Activated CD4-positive, alpha-beta T cell treated with anti-CD3 and anti-CD28 coated beads, Interleukin-2, amount 10 ng/mL, durations not matched to agents 24 days and 14 days (primary cell): ENCODE results near the gene HEXD. TPM values are rescaled to one million over a fixed set of nuclear protein-coding genes. Genes with fewer than 3 reads are reported as not detected.

ENCODE experiments used
- DNase-seq: peaks from one replicate; pipeline ENCODE4 v3.0.0; 2022
- H3K27ac Mint-ChIP-seq: one replicate; pipeline ENCODE4 v1.8.0; 2022; ENCODE audit warnings: mild to moderate bottlenecking, mixed read lengths
- H3K27me3 Mint-ChIP-seq: one replicate; pipeline ENCODE4 v1.8.0; 2022; ENCODE audit warnings: mixed read lengths
- H3K36me3 Mint-ChIP-seq: one replicate; pipeline ENCODE4 v1.8.0; 2022; ENCODE audit warnings: low read depth, mild to moderate bottlenecking, mixed read lengths
- H3K4me1 Mint-ChIP-seq: one replicate; pipeline ENCODE4 v1.8.0; 2021; ENCODE audit warnings: mixed read lengths
- H3K4me3 Mint-ChIP-seq: one replicate; pipeline ENCODE4 v1.8.0; 2022; ENCODE audit warnings: mild to moderate bottlenecking, moderate library complexity, mixed read lengths
- H3K9me3 Mint-ChIP-seq: one replicate; pipeline ENCODE4 v1.8.0; 2021; ENCODE audit warnings: mixed read lengths
- intact Hi-C: fragments of 100-400 bp; cut with micrococcal nuclease; formaldehyde crosslinking; loops from one replicate; pipeline ENCODE4 v1.15.1; 2023
- total RNA-seq: library from RNA; stranded (reverse); gene quantifications from 2 replicates; pipeline ENCODE4 v1.2.3, GENCODE V29; 2022

The HEXD gene
- total RNA-seq, 1 donor from 2014 or later, result 36.0 TPM

DNA sequence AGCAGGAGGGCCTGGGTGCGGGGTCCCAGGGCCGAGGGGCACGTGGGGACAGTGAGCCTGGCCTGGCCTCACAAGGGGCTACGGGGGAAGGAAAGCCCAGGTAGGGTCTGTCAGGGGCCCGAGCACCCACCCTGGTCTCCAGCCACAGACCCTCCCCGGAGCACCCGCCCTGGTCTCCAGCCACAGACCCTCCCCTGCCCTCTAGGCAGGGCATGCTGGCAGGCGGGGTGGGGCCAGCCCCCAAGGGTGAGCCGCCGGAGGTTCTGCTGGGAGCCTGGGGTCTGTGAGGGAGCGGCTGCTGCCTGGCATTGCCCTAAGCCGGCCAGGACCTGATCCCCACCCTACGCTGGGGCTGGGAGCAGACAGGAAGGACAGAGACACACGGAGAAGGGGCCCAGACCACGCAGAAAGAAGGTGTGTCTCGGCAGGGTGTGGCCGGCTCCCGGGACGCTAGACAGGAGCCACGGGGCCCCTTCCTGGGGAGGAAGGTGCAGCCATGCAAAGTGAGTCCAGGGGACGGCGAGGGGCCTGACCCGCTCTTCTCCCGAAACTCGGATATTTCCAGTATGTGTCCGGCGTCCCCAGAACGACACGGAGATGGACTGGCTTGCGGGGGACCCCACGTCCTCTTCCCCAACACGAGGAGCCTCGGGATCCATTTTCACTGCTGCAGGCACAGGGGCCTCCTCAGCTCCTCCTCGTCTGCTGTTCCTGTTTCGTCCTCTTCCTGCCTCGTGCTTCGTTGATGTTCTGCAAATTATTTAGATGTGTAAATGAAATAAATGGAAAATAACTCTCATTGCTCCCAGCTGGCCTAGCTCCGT, 31.1 kb upstream of the HEXD start:
- Mint-ChIP-seq H3K27me3 (peaks cover 2% of the 10 kb centered on the region), H3K36me3 (no peaks in the 10 kb centered on the region), H3K4me1 (peaks cover 4% of the 10 kb centered on the region), H3K9me3 (no peaks in the 10 kb centered on the region), H3K4me3 (no peak overlapping the region), H3K27ac (no peak overlapping the region)
- DNase-seq, result no peak
- intact Hi-C loops, result no loop called here

DNA sequence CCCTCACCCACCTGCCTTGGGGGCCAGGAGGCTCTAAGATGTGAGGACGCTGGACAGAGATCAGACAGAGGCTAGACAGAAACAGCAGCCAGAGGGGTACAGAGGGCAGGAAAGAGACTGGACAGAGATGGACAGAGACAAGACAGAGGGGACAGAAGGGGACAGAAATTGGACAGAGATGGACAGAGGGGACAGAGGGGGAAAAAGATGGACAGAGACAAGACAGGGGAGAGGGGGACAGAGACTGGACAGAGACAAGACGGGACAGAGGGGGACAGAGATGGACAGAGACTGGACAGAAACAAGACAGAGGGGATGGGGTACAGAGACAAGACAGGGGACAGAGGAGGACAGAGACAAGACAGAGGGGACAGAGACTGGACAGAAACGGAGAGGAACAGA, 30.4 kb upstream of the HEXD start:
- no peak for DNase-seq
- Mint-ChIP-seq H3K27me3 (peaks cover 2% of the 10 kb centered on the region), H3K9me3 (no peaks in the 10 kb centered on the region), H3K36me3 (no peaks in the 10 kb centered on the region), H3K27ac (no peak overlapping the region), H3K4me1 (peaks cover 4% of the 10 kb centered on the region), H3K4me3 (no peak overlapping the region)
- intact Hi-C loops, result no loop called here

DNA sequence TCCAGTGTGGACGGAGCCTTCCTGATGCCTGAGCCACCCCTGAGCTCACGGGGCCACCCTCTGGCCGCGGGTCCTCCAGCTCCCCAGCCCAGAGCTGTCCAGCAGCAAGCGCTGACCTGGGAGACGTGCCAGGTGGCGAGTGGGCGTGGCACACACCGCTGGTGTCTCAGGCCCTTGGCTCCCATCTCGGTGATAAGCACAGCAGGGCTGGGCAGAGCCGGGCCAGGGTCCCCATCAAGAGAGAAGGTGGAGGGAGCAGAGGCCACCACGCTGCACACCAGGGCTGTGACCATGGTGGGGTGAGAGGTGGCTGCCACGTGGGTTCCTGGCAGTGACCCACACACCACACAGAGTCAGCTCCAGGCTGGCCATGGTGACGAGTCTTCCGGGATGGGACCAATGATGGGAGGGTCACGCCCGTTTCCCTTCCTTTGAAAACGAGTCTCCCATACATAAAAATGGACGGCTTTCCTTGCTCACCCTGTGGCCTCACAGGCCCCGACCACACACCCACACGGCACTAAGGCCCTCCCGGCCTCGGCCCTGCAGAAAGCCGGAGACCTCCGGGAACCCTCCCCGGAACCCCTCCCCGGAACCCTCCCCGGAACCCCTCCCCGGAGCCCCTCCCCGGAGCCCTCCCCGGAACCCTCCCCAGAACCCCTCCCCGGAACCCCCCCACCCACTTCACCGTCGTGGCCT, 29.8 kb upstream of the HEXD start:
- no peak for DNase-seq
- no peak overlapping the region for H3K4me3 Mint-ChIP-seq
- no peak overlapping the region for H3K27ac Mint-ChIP-seq
- no peaks in the 10 kb centered on the region for H3K9me3 Mint-ChIP-seq
- H3K4me1 Mint-ChIP-seq, result peaks cover 4% of the 10 kb centered on the region
- peaks cover 2% of the 10 kb centered on the region for H3K27me3 Mint-ChIP-seq
- H3K36me3 Mint-ChIP-seq, result no peaks in the 10 kb centered on the region
- intact Hi-C loops, result no loop called here

DNA sequence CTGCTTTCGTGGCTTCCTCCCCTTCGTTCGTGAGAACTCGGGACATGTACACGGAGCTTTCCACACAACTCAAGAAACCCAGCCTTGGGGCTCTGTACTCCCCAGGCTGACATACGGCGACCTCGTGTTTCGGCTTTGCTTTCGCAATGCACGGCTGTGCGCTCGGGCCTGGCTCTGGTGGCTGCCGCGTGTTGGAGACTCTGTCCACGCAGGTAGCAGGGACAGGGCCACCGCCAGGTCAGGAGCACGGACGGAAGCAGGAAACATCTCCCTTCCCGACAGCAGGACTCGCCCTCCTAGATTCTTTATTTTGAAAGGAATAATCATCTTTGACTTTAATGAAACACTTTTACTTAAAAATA, 29.2 kb upstream of the HEXD start:
- intact Hi-C loops, result no loop called here
- no peak overlapping the region for H3K4me3 Mint-ChIP-seq
- DNase-seq, result no peak
- peaks cover 4% of the 10 kb centered on the region for H3K4me1 Mint-ChIP-seq
- no peaks in the 10 kb centered on the region for H3K36me3 Mint-ChIP-seq
- H3K27ac Mint-ChIP-seq, result no peak overlapping the region
- H3K27me3 Mint-ChIP-seq, result peaks cover 2% of the 10 kb centered on the region
- no peaks in the 10 kb centered on the region for H3K9me3 Mint-ChIP-seq

- intact Hi-C loops, result no loop called here
- Mint-ChIP-seq H3K36me3 (no peaks in the 10 kb centered on the region), H3K4me1 (peaks cover 7% of the 10 kb centered on the region), H3K9me3 (no peaks in the 10 kb centered on the region), H3K27me3 (peaks cover 2% of the 10 kb centered on the region), H3K27ac (no peak overlapping the region), H3K4me3 (no peak overlapping the region)
- no peak for DNase-seq
Observed at GRCh38 chr17:82389379-82389778, 28.8 kb upstream of the HEXD start.

DNA sequence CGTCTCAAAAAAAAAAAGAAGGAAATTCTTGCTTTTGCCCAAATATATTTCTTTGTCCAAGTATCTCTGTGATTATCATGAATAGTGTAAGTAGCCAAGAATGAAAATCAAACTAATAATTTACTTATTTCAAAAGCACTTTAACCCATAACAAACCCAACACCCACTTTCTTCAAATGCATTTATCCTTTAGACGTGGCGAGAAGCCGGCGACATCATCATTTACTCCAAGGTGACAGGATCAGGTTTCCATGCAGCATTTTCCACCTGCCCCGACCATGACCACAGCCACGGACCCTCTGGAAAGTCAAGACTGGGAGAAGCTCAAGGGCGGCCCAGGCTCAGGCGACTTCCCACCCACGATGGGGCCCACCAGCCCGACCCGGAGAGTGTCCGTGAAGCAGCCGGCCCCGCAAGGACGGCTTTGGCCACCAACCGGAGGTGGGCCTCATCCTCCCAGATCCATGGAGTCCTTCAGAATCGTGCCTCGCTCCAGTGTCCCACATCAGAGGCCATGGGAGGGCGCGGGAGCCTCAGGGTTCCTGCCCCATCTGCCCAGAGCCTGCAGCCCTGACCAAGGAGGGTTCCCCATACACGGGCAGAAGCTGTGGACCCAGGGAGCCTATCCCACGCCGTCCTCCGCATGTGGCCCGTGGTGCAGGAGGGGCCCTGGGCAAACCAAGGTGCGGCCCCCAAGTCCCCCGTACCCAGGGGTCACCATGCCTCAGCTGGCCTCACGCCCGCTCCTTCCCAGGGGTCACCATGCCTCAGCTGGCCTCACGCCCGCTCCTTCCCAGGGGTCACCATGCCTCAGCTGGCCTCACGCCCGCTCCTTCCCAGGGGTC, 27.9 kb upstream of the HEXD start:
- H3K36me3 Mint-ChIP-seq, result peaks cover 3% of the 10 kb centered on the region
- DNase-seq, result no peak
- H3K27ac Mint-ChIP-seq, result no peak overlapping the region
- H3K27me3 Mint-ChIP-seq, result peaks cover 2% of the 10 kb centered on the region
- no peaks in the 10 kb centered on the region for H3K9me3 Mint-ChIP-seq
- intact Hi-C loops, result no loop called here
- peaks cover 7% of the 10 kb centered on the region for H3K4me1 Mint-ChIP-seq
- no peak overlapping the region for H3K4me3 Mint-ChIP-seq

- intact Hi-C loops, result no loop called here
- H3K4me3 Mint-ChIP-seq, result no peak overlapping the region
- H3K27ac Mint-ChIP-seq, result no peak overlapping the region
- H3K36me3 Mint-ChIP-seq, result peaks cover 3% of the 10 kb centered on the region
- DNase-seq, result no peak
- no peaks in the 10 kb centered on the region for H3K9me3 Mint-ChIP-seq
- peaks cover 2% of the 10 kb centered on the region for H3K27me3 Mint-ChIP-seq
- peaks cover 7% of the 10 kb centered on the region for H3K4me1 Mint-ChIP-seq
Observed at GRCh38 chr17:82390860-82391435, 27.2 kb upstream of the HEXD start.

- intact Hi-C loops, result no loop called here
- Mint-ChIP-seq H3K4me1 (peaks cover 7% of the 10 kb centered on the region), H3K4me3 (no peak overlapping the region), H3K27ac (no peak overlapping the region), H3K27me3 (peaks cover 2% of the 10 kb centered on the region), H3K36me3 (peaks cover 3% of the 10 kb centered on the region), H3K9me3 (no peaks in the 10 kb centered on the region)
- no peak for DNase-seq
Observed at GRCh38 chr17:82391496-82392066, 26.6 kb upstream of the HEXD start.

GRCh38 chr17:82392209-82392920, 25.8 kb upstream of the HEXD start:
- no peak overlapping the region for H3K27ac Mint-ChIP-seq
- intact Hi-C loops, result no loop called here
- H3K4me1 Mint-ChIP-seq, result peaks cover 7% of the 10 kb centered on the region
- H3K36me3 Mint-ChIP-seq, result peaks cover 5% of the 10 kb centered on the region
- H3K4me3 Mint-ChIP-seq, result no peak overlapping the region
- H3K9me3 Mint-ChIP-seq, result no peaks in the 10 kb centered on the region
- H3K27me3 Mint-ChIP-seq, result peaks cover 2% of the 10 kb centered on the region
- DNase-seq, result no peak

DNA sequence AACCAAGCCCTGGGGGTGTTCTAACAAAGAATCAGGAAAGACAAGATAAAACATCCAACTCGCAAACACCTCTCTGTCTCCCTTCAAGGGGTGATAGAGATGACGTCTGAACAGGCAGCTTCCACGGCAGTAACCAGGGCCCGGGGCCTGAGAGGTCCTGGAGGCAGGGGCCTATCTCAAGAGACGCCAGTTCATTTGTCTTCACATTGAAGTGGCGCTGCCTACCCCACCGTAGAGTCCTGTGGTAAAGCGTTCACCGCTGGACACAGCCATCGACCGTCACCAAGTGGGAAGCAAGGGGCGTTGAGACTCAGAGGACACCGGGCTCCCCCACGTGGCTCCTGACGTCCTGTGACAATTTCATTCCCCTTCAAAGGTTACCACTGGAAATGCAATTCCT, 25.2 kb upstream of the HEXD start:
- H3K27me3 Mint-ChIP-seq, result no peaks in the 10 kb centered on the region
- intact Hi-C loops, result no loop called here
- no peak overlapping the region for H3K27ac Mint-ChIP-seq
- peaks cover 3% of the 10 kb centered on the region for H3K4me1 Mint-ChIP-seq
- H3K4me3 Mint-ChIP-seq, result no peak overlapping the region
- peaks cover 5% of the 10 kb centered on the region for H3K36me3 Mint-ChIP-seq
- no peak for DNase-seq
- H3K9me3 Mint-ChIP-seq, result no peaks in the 10 kb centered on the region

- H3K4me3 Mint-ChIP-seq, result no peak overlapping the region
- no peak for DNase-seq
- peaks cover 5% of the 10 kb centered on the region for H3K36me3 Mint-ChIP-seq
- H3K27me3 Mint-ChIP-seq, result no peaks in the 10 kb centered on the region
- intact Hi-C loops, result no loop called here
- H3K27ac Mint-ChIP-seq, result no peak overlapping the region
- no peaks in the 10 kb centered on the region for H3K9me3 Mint-ChIP-seq
- peaks cover 3% of the 10 kb centered on the region for H3K4me1 Mint-ChIP-seq
Observed at GRCh38 chr17:82394278-82394677, 23.9 kb upstream of the HEXD start.

GRCh38 chr17:82396601-82397435, 21.3 kb upstream of the HEXD start:
- Mint-ChIP-seq H3K4me1 (peaks cover 12% of the 10 kb centered on the region), H3K36me3 (peaks cover 11% of the 10 kb centered on the region), H3K27me3 (no peaks in the 10 kb centered on the region), H3K4me3 (no peak overlapping the region), H3K27ac (no peak overlapping the region), H3K9me3 (no peaks in the 10 kb centered on the region)
- DNase-seq, result no peak
- intact Hi-C loops, result no loop called here
